Measurements from ENCODE around the gene ERBB2.
"Not testable (repeated sequence)": the region's sequence is repeated elsewhere in the genome, so short reads cannot be mapped to it uniquely, and the experiment has no call there.

The ERBB2 gene

DNA sequence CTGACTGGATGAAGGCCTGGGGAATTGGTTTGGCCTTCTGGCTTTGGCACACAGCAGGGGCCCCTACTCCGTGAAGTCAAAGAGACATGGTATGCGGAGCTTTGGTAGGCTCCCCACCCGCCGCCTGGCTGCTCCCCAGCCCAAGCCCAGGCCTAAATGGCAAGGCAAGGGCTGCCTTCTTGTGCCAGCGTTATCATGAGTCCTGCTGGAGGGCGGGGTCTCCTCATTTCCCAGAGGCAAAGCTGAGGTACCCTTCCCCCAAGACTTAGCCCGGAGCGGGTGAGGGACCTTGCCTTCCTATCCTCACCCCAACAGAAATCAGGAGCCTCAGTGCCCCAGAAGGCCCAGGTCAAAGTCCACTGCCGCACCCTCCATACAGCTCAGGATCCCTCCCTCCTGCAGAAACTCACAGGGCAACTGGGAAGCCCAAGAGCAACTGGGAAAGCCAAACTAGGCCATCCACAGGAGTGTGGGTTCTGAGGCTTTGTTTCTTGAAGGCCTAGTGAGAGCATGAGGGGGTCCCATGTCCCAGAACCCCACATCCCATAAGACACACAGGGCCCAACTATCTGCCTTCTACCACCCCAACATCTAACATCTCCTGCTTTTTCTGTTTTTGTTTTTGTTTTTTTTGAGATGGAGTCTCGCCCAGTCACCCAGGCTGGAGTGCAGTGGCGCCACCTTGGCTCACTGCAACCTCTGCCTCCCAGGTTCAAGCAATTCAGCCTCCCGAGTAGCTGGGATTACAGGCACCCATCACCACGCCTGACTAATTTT lies 21.3 kb upstream of the ERBB2 start:
- no peak for DNase-seq (ENCODE audit: low read depth)

DNA sequence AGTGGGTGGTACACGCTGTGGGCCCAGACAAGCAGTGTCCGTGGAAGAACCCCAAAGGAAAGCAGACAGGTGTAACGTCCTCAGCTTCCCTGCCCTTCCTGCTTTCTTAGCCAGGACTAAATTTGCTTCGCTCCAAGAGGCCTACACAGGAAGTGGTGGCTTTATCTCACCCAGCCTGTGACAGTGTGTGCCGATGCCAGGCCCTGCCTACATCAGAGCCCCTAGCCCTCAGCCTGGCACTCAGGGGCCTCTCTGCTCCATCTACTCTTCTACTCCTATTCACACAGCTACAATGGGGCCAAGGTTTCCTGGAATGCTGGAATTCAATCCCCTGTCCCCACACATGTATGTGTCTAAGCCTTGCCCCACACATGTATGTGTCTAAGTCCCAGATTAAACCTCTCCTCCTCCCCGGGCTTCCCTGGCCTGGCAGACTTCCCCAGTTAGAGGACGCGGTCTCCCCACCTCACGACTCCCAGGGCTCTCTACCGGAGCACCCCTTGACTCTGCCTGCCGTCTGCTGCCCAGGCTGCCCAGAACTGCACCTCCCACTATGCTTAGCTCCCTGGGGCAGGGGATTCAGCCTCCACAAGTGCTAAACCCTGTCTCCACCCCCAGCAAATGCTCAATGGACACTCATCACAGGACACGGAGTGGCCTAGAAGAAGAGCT lies 20.2 kb upstream of the ERBB2 start:
- no peak for DNase-seq (ENCODE audit: low read depth)

DNA sequence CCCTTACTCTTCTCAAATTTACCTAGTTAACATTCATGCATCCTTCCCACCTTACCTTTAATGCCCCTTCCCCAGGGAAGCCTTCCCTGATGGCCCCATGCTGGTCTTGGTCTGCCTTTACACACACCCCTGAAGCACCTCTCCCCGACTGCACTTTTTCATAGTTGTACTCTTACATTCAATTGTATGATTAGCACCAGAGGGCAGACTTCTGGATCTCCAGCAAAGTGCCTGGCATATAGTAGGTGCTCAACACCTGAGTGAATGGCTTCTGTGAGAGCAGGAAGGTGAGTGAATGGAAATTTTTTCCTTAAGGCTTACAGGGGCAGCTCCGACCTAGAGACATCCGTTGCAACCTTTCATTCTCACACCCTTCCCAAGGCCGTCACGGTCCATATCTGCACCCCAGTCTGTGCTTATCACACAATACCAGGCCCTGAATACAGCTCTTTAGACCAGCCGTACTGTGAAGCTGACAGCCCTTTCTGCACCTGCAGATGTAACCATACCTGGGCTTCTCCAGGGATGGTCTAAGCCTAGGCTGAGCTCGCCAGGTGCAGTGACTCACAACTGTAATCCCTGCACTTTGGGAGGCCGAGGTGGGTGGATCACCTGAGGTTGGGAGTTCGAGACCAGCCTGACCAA lies 16.4 kb upstream of the ERBB2 start:
- DNase-seq (ENCODE audit: low read depth), result no peak

DNA sequence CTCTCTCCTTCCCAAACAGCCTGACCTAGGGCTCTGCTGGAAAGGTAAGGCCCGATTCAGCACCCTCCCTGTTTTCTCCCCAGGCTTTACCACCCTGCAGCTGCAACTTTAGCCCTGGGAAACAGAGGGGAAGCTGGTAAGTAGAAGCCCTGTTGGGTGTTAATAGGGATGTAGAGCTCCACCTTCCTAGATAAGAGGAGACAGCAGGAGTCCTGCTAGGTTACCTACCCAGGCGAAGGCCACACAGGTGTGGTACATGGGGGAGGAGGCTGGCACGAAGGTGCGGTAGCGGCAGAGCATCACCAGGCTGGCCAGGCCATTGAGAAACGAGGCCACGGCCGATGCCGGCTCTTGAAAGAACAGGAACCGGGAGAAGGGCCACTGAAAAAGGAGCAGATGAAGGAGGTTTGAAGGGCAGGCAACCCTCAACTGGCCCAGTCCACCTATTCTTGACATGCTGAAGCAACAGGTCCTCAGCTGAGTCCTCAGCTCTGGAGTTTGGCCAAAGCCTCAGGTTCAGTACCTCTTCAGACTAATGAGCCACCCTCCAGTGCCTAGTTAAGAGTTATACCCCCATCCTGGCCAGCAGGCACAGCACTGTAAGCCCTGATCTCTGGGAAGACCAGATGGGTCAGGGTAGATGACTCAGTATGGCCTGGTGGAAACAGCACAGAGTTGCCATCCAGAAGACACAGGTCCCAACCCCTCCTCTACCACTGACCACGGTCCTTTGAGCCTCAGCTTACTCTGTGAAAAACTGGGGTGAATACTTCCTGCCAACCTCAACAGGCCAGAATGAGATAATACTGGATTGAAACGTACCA lies 15.3 kb upstream of the ERBB2 start:
- DNase-seq (ENCODE audit: low read depth), result no peak

DNA sequence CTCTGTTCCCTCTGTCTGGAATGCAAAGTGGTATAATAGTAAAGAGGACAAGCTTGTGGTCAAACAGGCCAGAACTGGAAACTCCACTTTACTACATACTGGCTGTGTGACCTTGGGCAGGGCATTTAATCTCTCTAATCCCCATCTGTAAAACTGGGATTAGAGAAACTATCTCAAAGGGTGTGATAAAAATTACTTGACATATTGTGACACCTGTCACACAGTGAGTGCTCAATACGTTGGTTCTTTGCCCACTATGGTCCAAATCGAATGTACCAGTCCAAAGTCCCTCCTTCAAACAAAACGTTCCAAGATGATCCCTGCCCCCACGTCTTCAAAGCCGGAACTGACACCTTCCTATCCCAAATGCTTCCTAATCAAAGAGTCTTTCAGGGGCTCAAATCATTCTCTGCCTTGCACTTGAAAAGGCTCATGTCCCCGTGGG lies 12.7 kb upstream of the ERBB2 start:
- no peak for DNase-seq (ENCODE audit: low read depth)

DNA sequence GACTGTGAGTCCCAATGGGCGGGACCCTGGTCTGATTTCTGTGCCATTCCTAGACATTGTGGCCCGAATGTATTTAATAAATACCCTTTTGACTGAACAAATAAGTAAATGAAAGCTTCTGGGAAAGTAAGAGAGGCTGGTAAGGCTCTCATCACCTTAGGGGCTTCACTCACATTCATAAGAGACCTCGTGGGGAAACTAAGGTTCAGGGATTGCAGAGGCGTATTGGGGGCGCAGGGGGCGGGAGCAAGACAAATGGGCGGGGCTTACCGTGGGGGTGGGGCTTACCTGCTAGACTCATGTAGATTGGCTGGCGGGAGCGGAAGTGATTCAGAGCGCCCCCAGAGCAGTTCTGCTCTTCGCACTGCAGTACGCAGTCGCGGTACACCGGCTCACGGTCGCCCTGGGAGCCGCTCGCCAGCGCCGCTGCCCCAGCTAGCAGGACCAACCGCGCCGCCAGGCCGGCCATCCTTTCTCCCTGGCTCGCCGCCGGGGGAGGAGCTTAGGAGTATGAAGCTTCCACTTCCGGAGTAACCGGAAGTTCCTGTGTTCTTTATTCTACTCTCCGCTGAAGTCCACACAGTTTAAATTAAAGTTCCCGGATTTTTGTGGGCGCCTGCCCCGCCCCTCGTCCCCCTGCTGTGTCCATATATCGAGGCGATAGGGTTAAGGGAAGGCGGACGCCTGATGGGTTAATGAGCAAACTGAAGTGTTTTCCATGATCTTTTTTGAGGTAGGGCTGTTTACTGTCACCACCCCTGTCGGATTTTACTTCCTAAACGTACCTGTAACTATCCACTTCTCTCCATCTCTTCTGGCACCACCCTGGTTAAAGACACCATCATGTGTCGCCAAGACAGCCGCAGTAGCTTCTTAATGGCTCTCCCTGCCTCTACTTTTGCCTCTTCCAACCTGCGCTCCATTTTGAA lies 12.1 kb upstream of the ERBB2 start, which contains the start of gene PGAP3:
TSS of gene PGAP3 (minus strand) at position 512 of the 929 bp plus-strand sequence. CDS start at position 469, 43 bp downstream.
- peak; percentile 61 for DNase-seq (ENCODE audit: low read depth)

DNA sequence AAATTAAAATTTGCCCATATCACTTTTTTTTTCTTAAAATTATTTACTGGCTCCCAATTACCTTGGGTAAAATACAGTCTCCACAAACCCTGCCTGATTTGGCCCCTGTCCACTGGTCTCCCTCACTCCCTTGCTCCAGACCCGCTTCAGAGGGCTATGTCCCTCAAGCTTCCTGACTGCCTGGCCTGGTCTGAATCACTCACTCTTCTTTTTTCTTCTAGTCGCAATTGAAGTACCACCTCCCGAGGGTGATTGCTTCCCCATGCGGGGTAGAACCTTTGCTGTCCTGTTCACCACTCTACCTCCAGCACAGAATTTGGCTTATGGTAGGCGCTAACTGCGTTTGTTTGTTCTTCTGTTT lies 11.4 kb upstream of the ERBB2 start:
- DNase-seq (ENCODE audit: low read depth), result no peak

DNA sequence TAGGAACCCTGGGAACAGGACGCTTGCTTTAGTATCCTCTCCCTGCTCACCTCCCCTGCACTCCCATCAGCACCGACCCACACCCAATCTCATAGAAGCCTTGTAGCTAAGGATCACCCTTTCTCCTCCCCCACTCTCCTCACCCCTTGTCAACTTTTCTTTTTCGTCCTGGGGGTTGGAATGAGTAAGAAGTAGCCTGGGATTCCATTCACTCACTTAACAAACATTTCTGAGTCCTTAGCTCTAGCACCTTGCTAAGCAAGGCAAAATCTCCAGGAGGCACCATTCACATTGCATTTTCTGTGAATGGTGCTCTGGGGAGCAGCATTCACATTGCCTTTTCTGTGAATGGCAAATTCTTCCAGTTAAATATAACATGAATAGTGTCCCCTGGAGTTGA lies 10.9 kb upstream of the ERBB2 start:
- no peak for DNase-seq (ENCODE audit: low read depth)

DNA sequence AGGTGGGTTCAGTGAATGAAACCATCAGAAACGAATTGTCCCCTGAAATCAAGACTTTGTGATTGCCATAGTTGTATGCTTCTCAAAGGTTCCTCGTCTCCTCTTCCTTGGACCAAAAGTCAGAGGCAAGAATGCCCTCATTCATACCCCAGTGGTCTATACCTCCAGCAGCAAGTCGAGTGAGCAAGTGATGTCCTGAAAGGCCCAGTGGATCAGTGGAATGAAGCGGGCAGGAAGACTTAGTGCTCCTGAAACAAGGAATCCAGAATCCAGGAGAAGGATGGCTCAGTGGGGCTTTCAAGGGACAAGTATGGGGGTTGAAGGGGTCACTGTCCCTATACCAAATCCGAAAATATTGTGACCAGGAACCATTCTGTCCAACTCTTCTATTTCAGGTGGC lies 5.3 kb upstream of the ERBB2 start:
- no peak for DNase-seq (ENCODE audit: low read depth)

DNA sequence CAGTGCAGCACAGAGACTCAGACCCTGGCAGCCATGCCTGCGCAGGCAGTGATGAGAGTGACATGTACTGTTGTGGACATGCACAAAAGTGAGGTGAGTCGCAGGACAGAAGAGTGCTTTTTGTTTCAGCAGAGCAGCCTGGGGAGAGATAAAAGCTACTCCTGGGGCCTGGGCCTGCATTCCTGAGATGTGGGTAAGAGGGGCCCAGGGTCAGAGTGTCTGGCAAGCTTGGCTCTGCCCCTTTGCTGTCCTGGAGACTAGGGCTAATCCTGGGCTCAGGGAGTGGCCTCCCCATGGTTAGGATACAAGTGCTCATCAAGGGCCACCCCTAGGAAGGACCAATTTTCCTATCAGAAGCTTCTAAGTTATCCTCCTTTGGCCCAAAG lies 4.8 kb upstream of the ERBB2 start:
- no peak for DNase-seq (ENCODE audit: low read depth)

DNA sequence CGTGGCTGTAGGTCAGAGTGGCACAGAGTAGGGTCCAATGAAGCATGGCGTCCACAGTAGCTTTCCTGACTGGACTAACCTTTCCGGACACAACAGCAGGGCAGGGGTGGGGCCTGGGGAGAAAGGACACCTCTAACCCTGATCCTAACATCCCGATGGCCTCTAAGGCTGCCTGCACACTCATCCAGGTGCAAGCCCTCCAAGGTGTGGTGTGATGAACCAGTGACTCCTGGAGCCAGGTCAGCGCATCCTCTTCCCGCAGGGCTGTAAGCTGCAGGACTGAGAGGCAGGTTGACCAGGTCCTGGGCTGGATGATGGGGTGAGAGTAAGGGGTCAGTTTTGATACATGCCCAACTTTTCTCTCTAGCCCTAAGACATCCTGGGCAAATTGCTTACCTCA lies 3.1 kb upstream of the ERBB2 start:
- no peak for DNase-seq (ENCODE audit: low read depth)

DNA sequence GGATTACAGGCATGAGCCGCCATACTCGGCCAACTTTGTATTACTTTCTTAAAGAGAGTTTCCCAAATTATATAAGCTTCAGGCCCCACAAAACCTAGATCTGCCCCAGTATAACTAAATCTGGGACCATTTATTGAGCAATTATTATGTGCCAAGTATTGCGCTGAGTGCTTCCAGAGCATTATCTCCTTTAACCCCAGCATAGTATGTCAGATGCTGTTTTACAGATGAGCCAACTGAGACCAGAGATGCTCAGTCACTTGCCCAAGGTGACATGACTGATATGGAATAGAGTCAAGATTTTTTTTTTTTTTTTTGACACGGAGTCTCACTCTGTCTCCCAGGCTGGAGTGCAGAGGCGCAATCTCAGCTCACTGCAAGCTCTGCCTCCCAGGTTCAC lies 1.9 kb upstream of the ERBB2 start:
- DNase-seq (ENCODE audit: low read depth), result no peak

DNA sequence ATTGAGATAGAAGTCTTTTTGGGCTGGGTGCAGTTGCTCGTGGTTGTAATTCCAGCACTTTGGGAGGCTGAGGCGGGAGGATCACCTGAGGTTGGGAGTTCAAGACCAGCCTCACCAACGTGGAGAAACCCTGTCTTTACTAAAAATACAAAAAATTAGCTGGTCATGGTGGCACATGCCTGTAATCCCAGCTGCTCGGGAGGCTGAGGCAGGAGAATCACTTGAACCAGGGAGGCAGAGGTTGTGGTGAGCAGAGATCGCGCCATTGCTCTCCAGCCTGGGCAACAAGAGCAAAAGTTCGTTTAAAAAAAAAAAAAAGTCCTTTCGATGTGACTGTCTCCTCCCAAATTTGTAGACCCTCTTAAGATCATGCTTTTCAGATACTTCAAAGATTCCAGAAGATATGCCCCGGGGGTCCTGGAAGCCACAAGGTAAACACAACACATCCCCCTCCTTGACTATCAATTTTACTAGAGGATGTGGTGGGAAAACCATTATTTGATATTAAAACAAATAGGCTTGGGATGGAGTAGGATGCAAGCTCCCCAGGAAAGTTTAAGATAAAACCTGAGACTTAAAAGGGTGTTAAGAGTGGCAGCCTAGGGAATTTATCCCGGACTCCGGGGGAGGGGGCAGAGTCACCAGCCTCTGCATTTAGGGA lies 577 bp upstream of the ERBB2 start:
- DNase-seq (ENCODE audit: low read depth), result not testable (repeated sequence)

DNA sequence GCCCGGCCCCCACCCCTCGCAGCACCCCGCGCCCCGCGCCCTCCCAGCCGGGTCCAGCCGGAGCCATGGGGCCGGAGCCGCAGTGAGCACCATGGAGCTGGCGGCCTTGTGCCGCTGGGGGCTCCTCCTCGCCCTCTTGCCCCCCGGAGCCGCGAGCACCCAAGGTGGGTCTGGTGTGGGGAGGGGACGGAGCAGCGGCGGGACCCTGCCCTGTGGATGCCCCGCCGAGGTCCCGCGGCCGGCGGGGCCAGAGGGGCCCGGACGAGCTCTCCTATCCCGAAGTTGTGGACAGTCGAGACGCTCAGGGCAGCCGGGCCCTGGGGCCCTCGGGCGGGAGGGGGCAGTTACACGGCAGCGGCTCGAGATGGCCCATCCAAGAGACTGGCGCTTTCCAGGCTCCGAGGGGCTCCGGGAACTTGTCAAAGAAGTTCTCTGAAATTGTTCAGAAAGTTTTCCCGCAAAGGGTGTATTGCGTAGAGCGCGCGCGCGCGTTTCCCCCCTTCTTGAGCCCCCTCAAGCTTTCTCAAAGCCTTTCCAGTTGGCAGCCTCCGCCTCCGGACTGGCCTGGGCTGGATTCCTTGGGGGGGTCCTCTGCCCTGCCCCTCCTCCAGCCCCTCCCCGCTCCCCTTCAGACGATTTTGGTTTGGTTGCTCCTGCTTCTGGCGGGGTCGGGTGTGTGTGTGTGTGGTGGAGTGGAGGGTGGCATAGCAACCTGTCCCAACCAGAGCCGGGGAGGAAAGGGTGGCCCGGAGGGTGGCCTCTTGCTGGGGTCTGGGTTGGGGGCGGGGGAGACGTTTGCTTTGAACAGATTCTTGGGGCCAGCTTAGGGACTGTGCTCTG lies 504 bp downstream of the ERBB2 start:
- no peak for DNase-seq (ENCODE audit: low read depth)

DNA sequence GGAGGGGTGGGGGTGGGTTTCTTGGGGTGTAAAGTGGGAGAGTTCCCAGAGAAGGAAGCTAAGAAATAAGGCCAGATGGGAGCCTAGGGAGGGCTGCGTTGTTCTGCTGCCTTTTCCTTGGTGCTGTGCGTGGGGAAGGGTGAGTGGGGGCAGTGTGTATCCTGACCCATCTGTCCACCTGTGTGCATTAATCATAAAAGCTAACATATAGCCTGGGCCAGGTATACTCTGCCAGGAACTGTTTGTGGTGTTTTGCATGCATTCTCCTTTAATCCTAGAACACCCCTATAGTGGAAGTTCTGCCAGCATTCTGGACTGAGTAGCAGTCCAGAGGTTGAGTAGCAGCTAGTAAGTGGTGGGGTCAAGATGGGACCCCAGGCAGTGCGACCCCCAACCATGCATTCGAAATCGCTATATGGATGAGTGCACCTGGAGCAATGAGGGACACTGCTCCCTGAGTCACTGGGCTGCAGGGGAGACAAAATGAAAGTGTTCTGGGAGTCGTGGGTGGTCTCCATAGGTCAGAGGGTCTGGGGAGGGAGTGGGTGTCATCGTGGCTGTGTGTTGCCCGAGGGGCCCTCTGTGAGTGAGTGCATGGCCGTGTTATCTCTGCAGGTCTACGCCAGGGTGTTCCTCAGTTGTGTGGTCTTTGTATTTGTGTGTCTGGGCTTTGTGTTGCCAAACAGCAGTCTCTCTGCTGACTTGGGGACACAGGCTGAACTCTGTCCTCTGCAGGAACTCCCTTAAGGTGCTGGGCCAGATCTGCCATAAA lies 1.3 kb downstream of the ERBB2 start:
- no peak for DNase-seq (ENCODE audit: low read depth)

DNA sequence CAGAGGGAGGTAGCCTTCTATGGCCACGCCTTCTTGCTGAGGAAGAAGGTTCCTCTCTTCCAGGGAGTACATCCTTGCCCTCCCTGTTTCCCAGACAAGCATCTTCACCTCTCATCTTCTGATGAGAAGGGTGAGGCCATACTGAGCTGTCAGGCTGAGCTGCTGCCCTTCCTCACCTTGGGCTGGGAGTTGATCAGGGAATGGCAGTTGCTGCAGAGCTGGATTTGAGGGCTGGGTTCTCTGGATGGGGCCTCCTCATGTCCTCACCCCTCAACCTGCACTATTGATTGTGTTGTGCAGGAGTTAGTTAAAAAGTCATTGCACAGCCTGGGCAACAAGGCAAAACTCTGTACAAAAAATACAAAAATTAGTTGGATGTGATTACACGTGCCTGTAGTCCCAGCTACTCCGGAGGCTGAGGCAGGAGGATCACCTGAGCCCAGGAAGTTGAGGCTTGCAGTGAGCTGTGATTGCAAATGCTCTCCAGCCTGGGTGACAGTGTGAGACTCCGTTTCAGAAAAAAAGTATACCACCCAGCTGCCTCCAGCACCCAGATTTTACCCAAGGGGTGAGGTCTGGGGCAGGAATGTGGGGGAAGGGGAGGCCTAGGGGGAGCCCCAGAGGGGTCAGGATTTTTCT lies 2.0 kb downstream of the ERBB2 start:
- no peak for DNase-seq (ENCODE audit: low read depth)

DNA sequence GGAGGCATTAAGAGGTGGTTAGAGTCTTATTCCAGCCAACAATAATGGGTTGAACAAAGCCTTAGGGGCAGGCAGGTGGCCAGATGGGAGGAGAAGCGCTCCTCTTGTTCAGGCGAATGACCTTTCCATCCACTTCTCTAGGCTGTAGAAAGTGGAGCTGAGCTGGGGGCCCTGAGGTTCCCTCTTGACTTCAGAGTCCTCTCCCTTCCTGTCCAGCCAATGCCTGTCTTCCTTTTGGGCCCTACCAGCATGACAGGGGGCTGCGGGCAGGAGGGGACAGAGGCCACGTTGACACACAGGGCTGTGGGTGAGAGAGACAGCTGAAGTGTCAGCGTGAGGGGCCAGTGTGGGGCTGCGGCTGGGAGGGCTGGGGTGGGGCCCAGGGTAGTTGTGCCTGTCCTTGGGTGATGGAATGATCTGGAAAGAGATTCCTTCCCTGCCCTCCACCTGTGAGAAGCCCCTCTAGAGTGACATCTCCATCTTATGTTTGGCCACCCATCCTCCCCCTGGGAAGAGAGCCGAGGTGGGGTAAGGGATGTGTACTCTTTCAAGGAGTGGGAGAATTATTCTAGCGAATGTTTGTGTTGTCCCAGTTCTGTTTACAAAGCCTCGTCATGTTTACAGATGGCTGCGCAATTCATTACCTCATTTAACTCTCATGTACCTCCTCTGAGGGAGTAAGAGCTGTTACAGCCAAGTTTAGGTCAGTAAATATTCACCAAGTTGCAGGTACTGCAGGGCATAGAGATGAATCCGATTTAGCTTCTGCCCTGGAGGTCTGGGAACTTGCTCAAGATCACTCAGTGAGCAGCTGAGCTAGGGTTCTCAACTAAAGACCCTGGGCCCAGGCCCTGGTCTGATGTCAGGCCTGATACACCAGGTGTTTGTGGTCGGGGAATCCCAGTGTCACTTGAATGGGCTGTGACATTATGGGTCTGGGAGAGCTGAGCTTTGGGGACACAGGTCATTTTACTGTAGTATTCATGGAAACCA lies 3.3 kb downstream of the ERBB2 start:
- no peak for DNase-seq (ENCODE audit: low read depth)
